Thoracic aorta (tissue), 2 donors: ENCODE data around the gene SLC48A1. TPM values are rescaled to one million over a fixed set of nuclear protein-coding genes. Genes with fewer than 3 reads are reported as not detected.

Source experiments
- ATAC-seq: fragments of 150-250 bp; one replicate; pipeline ENCODE4 v1.8.0; 2017; ENCODE audit warnings: low read depth; ENCODE audit not compliant: insufficient number of reproducible peaks, low FRiP score
- DNase-seq: peaks from one replicate; pipeline ENCODE4 v3.0.0-alpha.2; 2020; ENCODE audit warnings: low spot score
- H3K27ac ChIP-seq, 2 donors: fragments of 200-600 bp; sonication (generic); 1 replicate in 1 of 2; 2 replicates in 1 of 2; pipeline ENCODE4 v1.5.1; 2016; ENCODE audit warnings: mild to moderate bottlenecking in 2 of 2, moderate library complexity in 2 of 2
- H3K27me3 ChIP-seq: fragments of 200-600 bp; sonication (generic); replicated peaks from 2 replicates; pipeline ENCODE4 v1.6.0; 2016; ENCODE audit warnings: mild to moderate bottlenecking; ENCODE audit not compliant: insufficient read depth
- H3K36me3 ChIP-seq: fragments of 200-600 bp; sonication (generic); one replicate; pipeline ENCODE4 v1.5.1; 2016
- H3K4me1 ChIP-seq, 2 donors: fragments of 200-600 bp; sonication (generic); 1 replicate in 1 of 2; 2 replicates in 1 of 2; pipeline versions ENCODE4 v1.5.1 to v1.6.0; 2016; ENCODE audit warnings: low read depth in 2 of 2, mild to moderate bottlenecking in 1 of 2; ENCODE audit not compliant: control insufficient read depth in 1 of 2
- H3K4me3 ChIP-seq: fragments of 200-600 bp; sonication (generic); 2 replicates; pipeline ENCODE4 v1.5.1; 2016; ENCODE audit warnings: mild to moderate bottlenecking
- H3K9me3 ChIP-seq: fragments of 200-600 bp; sonication (generic); 2 replicates; pipeline ENCODE4 v1.5.1; 2016
- total RNA-seq, 2 donors: library from RNA; depleted of rRNA; stranded (reverse); fragments of >200 nt; gene quantifications; one replicate each; pipeline versions ENCODE4 v1.1.0 to v1.2.3, GENCODE V29; 2016
- TF ChIP-seq, protein P1 (sequence below): fragments of 200-600 bp; sonication (generic); IDR thresholded peaks from one replicate; pipeline ENCODE4 v1.5.1; 2019; ENCODE audit warnings: antibody characterized with exemption

Gene SLC48A1
- total RNA-seq, 2 donors from 2014 or later, result 60.5 to 107 TPM

GRCh38 chr12:47819138-47819895 is 46.3 kb downstream of the SLC48A1 start:
- DNase-seq, result no peak
- Histone ChIP-seq H3K27me3 (no peaks in the 10 kb centered on the region), H3K9me3 (no peaks in the 10 kb centered on the region), H3K4me3 (peak overlapping the region; percentile 90), H3K27ac (peak overlapping the region; percentile 98 to 99), H3K36me3 (no peaks in the 10 kb centered on the region), H3K4me1 (peaks cover 70 to 81% of the 10 kb centered on the region in 2 donors)
- TF ChIP-seq, protein P1, sequence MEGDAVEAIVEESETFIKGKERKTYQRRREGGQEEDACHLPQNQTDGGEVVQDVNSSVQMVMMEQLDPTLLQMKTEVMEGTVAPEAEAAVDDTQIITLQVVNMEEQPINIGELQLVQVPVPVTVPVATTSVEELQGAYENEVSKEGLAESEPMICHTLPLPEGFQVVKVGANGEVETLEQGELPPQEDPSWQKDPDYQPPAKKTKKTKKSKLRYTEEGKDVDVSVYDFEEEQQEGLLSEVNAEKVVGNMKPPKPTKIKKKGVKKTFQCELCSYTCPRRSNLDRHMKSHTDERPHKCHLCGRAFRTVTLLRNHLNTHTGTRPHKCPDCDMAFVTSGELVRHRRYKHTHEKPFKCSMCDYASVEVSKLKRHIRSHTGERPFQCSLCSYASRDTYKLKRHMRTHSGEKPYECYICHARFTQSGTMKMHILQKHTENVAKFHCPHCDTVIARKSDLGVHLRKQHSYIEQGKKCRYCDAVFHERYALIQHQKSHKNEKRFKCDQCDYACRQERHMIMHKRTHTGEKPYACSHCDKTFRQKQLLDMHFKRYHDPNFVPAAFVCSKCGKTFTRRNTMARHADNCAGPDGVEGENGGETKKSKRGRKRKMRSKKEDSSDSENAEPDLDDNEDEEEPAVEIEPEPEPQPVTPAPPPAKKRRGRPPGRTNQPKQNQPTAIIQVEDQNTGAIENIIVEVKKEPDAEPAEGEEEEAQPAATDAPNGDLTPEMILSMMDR, result no peak
- no peak for ATAC-seq

GRCh38 chr12:47819896-47820630 is 47.0 kb downstream of the SLC48A1 start, which contains the start of gene HDAC7:
Gene HDAC7, minus strand, starts transcription at chr12:47819903. Its CDS starts 118 bp downstream, at chr12:47819785.
- TF ChIP-seq, protein P1, result no peak
- H3K27me3 ChIP-seq, result no peaks in the 10 kb centered on the region
- H3K27ac ChIP-seq, result peak within 1 kb of the TSS; percentile 98 to 99
- H3K9me3 ChIP-seq, result no peaks in the 10 kb centered on the region
- ATAC-seq (peak; percentile 29), DNase-seq (peak; percentile 68)
- peaks cover 68 to 81% of the 10 kb centered on the region in 2 donors for H3K4me1 ChIP-seq
- H3K4me3 ChIP-seq, result peak within 1 kb of the TSS; percentile 90
- H3K36me3 ChIP-seq, result no peaks in the 10 kb centered on the region

GRCh38 chr12:47820631-47821345 is 47.8 kb downstream of the SLC48A1 start:
- TF ChIP-seq, protein P1, result no peak
- Histone ChIP-seq H3K9me3 (no peaks in the 10 kb centered on the region), H3K36me3 (no peaks in the 10 kb centered on the region), H3K4me1 (peaks cover 69 to 81% of the 10 kb centered on the region in 2 donors), H3K27me3 (no peaks in the 10 kb centered on the region), H3K27ac (peak overlapping the region; percentile 98 to 99), H3K4me3 (peak overlapping the region; percentile 90)
- DNase-seq (peak; percentile 89), ATAC-seq (peak; percentile 90)

DNA sequence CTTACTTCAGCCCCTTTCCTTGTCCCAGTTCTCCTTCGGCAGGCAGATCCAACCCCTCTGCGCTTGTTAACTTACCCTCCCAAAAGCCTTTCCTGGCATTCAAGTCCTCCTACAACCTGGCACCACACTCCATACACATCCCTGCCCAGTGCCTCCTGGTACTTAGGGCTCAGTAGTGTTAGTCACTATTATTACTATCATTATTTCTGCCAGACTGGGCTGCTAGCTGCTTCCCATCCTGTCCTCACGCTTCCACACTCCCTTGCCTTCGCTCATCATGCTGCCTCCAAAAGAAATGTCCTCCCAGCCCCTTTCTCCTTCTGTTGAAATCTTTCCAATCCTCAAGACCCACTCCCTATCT is 48.3 kb downstream of the SLC48A1 start:
- Histone ChIP-seq H3K27me3 (no peaks in the 10 kb centered on the region), H3K36me3 (no peaks in the 10 kb centered on the region), H3K4me3 (peak overlapping the region; percentile 90), H3K9me3 (no peaks in the 10 kb centered on the region), H3K4me1 (peaks cover 68 to 81% of the 10 kb centered on the region in 2 donors), H3K27ac (peak overlapping the region; percentile 98 to 99)
- DNase-seq (no peak), ATAC-seq (no peak)
- TF ChIP-seq, protein P1, result no peak

GRCh38 chr12:47822401-47822800 is 49.4 kb downstream of the SLC48A1 start:
- TF ChIP-seq, protein P1, result no peak
- H3K4me1 ChIP-seq, result peaks cover 60 to 78% of the 10 kb centered on the region in 2 donors

More at GRCh38 chr12:47822401-47822800, 49.4 kb downstream of the SLC48A1 start:
- H3K9me3 ChIP-seq, result no peaks in the 10 kb centered on the region
- H3K36me3 ChIP-seq, result no peaks in the 10 kb centered on the region
- ATAC-seq (no peak), DNase-seq (no peak)
- no peaks in the 10 kb centered on the region for H3K27me3 ChIP-seq
- H3K4me3 ChIP-seq, result no peak overlapping the region
- peak overlapping the region; percentile 98 to 99 for H3K27ac ChIP-seq
